HG03439 (cell line): ENCODE results near the gene GPN3.
"Not testable (repeated sequence)": the region's sequence is repeated elsewhere in the genome, so short reads cannot be mapped to it uniquely, and the experiment has no call there.

ENCODE experiments used
- ATAC-seq: cut with Tn5 transposase; IDR thresholded peaks from one replicate; pipeline ENCODE4 v1.9.1; 2021; ENCODE audit warnings: mild to moderate bottlenecking, moderate library complexity; ENCODE audit not compliant: unreplicated experiment

GPN3 gene

GRCh38 chr12:110468214-110469048, at the start of gene GPN3, which contains the start of gene FAM216A:
GPN3 (minus strand) TSS chr12:110468257; CDS start chr12:110468203, 54 bp downstream.
FAM216A (plus strand) TSS chr12:110468845; CDS start chr12:110468876, 31 bp downstream.
- ATAC-seq: peak; percentile 78

GRCh38 chr12:110516995-110517394, 48.9 kb upstream of the GPN3 start:
- ATAC-seq: no peak

GRCh38 chr12:110514363-110514762, 46.3 kb upstream of the GPN3 start:
- no peak for ATAC-seq

- no peak for ATAC-seq
Measured at GRCh38 chr12:110513842-110514241, 45.8 kb upstream of the GPN3 start.

GRCh38 chr12:110508071-110508586, 40.1 kb upstream of the GPN3 start:
- ATAC-seq: no peak

GRCh38 chr12:110505332-110505731, 37.3 kb upstream of the GPN3 start:
- ATAC-seq: no peak

GRCh38 chr12:110503432-110503831, 35.4 kb upstream of the GPN3 start:
- ATAC-seq: no peak

- ATAC-seq: peak; percentile 94
Measured at GRCh38 chr12:110501752-110502738, 34.0 kb upstream of the GPN3 start, which contains the start of the genes RAD9B and VPS29. RAD9B (plus strand) TSS chr12:110502331; CDS start chr12:110502338, 7 bp downstream. VPS29 (minus strand) TSS chr12:110502111; CDS start chr12:110502051, 60 bp downstream.

GRCh38 chr12:110501399-110501751, 33.3 kb upstream of the GPN3 start:
- ATAC-seq: peak; percentile 18

- ATAC-seq: no peak
Measured at GRCh38 chr12:110498984-110499706, 31.1 kb upstream of the GPN3 start.

GRCh38 chr12:110475426-110475825, 7.4 kb upstream of the GPN3 start:
- no peak for ATAC-seq

GRCh38 chr12:110467847-110468213, 227 bp downstream of the GPN3 start:
- ATAC-seq: no peak

GRCh38 chr12:110466791-110467190, 1.3 kb downstream of the GPN3 start:
- no peak for ATAC-seq

GRCh38 chr12:110465765-110466164, 2.3 kb downstream of the GPN3 start:
- ATAC-seq: not testable (repeated sequence)

GRCh38 chr12:110465024-110465423, 3.0 kb downstream of the GPN3 start:
- no peak for ATAC-seq

GRCh38 chr12:110461189-110461588, 6.9 kb downstream of the GPN3 start:
- ATAC-seq: not testable (repeated sequence)

- no peak for ATAC-seq
Measured at GRCh38 chr12:110458756-110459155, 9.3 kb downstream of the GPN3 start.

- ATAC-seq: no peak
Measured at GRCh38 chr12:110453569-110454296, 14.3 kb downstream of the GPN3 start.

GRCh38 chr12:110451263-110451662, 16.8 kb downstream of the GPN3 start:
- ATAC-seq: no peak
